Effector memory CD8-positive, alpha-beta T cell (primary cell): ENCODE results near the gene KLF6.

Experiments used
- ATAC-seq: fragments of 150-1000 bp; cut with Tn5 transposase; replicated peaks from 2 replicates; pipeline ENCODE4 v1.10.0; 2021; ENCODE audit warnings: mild to moderate bottlenecking, moderate library complexity
- DNase-seq, 3 experiments: peaks; one replicate each; pipeline ENCODE4 v3.0.0; 2021
- H3K27ac Mint-ChIP-seq, 2 donors: one replicate each; pipeline ENCODE4 v1.8.0; 2022; ENCODE audit warnings: mild to moderate bottlenecking in 2 of 2, mixed read lengths in 2 of 2, moderate library complexity in 2 of 2
- H3K27me3 Mint-ChIP-seq, 2 donors: one replicate each; pipeline ENCODE4 v1.8.0; 2022; ENCODE audit warnings: mixed read lengths in 2 of 2
- H3K36me3 Mint-ChIP-seq: one replicate; pipeline ENCODE4 v1.8.0; 2022; ENCODE audit warnings: mild to moderate bottlenecking, moderate library complexity, mixed read lengths; ENCODE audit not compliant: insufficient read depth
- H3K4me1 Mint-ChIP-seq, 2 donors: one replicate each; pipeline ENCODE4 v1.8.0; 2022; ENCODE audit warnings: low read depth in 2 of 2, mixed read lengths in 2 of 2
- H3K4me3 Mint-ChIP-seq, 2 donors: one replicate each; pipeline ENCODE4 v1.8.0; 2022; ENCODE audit warnings: mild to moderate bottlenecking in 2 of 2, mixed read lengths in 2 of 2, moderate library complexity in 2 of 2
- H3K9me3 Mint-ChIP-seq, 2 donors: one replicate each; pipeline ENCODE4 v1.8.0; 2022; ENCODE audit warnings: mixed read lengths in 2 of 2

The KLF6 gene

DNA sequence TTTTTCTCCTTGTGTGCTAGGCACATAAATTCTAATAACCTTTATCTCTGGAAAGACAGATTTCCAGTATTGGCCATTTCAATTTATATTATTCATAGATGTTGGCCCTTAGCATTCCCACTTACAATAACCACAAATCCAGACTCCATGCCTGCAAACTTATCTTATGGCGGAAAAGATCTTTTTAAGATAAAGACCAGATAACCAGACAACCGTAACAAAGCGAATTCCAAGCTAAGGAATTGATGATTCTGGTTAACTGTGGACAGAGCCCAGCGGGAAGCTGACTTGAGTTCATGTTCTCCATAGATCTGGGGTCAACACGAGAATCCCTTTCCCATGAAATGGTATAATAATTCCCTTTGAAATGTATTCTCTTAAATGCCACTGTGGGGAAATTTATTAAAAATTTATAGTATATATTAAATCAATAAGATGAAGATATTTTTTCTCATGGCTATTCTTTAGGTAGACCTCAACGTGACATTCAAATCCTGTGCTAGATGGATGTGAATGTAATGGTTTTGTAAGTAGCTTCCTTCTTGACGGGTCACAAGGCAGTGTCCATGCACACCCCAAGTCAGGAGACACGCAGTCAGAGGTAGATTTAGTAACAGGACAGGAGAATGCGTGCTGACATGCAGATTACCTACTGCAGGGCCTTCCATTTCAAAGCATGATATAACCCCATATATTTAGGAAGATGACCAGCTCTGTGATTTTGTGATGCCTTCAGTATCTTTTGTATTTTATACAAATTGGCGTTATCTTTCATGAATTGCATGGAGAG is 37.7 kb upstream of the KLF6 start:
- H3K4me1 Mint-ChIP-seq, result peaks cover under 1 to 3% of the 10 kb centered on the region in 2 donors
- H3K27me3 Mint-ChIP-seq, result no peaks in the 10 kb centered on the region
- H3K36me3 Mint-ChIP-seq, result no peaks in the 10 kb centered on the region
- DNase-seq (no peak), ATAC-seq (no peak)
- H3K9me3 Mint-ChIP-seq, result no peaks in the 10 kb centered on the region
- no peak overlapping the region for H3K27ac Mint-ChIP-seq
- H3K4me3 Mint-ChIP-seq, result no peak overlapping the region

- DNase-seq (no peak), ATAC-seq (no peak)
- Mint-ChIP-seq H3K9me3 (no peaks in the 10 kb centered on the region), H3K36me3 (peaks cover under 1% of the 10 kb centered on the region), H3K27me3 (no peaks in the 10 kb centered on the region), H3K27ac (no peak overlapping the region), H3K4me1 (peaks cover under 1 to 7% of the 10 kb centered on the region in 2 donors), H3K4me3 (no peak overlapping the region)
Observed at GRCh38 chr10:3820255-3820654, 35.2 kb upstream of the KLF6 start.

GRCh38 chr10:3816995-3817394 is 32.0 kb upstream of the KLF6 start:
- Mint-ChIP-seq H3K9me3 (no peaks in the 10 kb centered on the region), H3K4me1 (peaks cover 19 to 20% of the 10 kb centered on the region in 2 donors), H3K4me3 (no peak overlapping the region), H3K27ac (no peak overlapping the region), H3K27me3 (no peaks in the 10 kb centered on the region), H3K36me3 (peaks cover 4% of the 10 kb centered on the region)
- ATAC-seq, result no peak
- no peak for DNase-seq

GRCh38 chr10:3814838-3815220 is 29.8 kb upstream of the KLF6 start:
- DNase-seq (no peak), ATAC-seq (peak; percentile 13)
- Mint-ChIP-seq H3K36me3 (peaks cover 20% of the 10 kb centered on the region), H3K9me3 (no peaks in the 10 kb centered on the region), H3K4me3 (peak overlapping the region; percentile 49 to 65), H3K27me3 (no peaks in the 10 kb centered on the region), H3K27ac (peak overlapping the region; percentile 13 to 74), H3K4me1 (peaks cover 32 to 39% of the 10 kb centered on the region in 2 donors)

DNA sequence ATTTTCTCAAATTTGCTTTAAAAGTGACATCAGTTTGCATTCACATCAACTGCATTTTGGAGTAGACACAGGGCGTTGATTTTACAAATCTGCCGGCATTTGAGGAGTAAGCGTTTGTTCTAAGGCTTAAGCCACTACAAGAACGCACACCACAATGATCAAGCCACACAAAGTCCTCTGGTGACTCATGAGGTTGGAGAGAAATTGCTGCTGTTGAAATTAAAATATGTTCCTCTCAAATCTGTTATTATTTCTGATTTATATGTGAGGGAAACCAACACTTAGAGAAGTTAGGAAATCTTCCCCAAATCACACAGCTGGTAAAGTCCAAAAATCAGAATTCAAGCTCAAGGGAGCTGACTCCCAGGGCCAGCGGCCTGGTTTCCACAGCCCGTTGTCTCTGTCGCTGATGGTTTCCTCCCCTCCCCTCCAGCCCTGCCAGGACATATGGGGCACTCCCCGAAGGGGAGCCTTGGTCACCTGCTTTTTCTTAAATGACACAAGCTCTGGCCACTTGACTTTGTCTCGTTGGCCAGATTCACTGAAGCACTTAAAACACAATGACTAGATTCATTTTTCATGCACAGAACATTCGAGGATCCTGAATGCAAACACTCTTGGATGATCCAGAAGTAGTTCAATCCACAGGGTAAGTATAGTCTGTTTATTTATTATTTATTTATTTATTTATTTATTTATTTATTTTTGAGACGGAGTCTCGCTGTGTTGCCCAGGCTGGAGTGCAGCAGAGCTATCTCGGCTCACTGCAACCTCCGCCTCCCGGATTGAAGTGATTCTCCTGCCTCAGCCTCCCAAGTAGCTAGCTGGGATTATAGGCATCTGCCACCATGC is 29.2 kb upstream of the KLF6 start:
- H3K27ac Mint-ChIP-seq, result peak overlapping the region; percentile 13 to 74
- H3K9me3 Mint-ChIP-seq, result no peaks in the 10 kb centered on the region
- H3K4me3 Mint-ChIP-seq, result peak overlapping the region; percentile 49 to 65
- H3K36me3 Mint-ChIP-seq, result peaks cover 26% of the 10 kb centered on the region
- ATAC-seq (no peak), DNase-seq (no peak)
- H3K4me1 Mint-ChIP-seq, result peaks cover 37 to 45% of the 10 kb centered on the region in 2 donors
- no peaks in the 10 kb centered on the region for H3K27me3 Mint-ChIP-seq

DNA sequence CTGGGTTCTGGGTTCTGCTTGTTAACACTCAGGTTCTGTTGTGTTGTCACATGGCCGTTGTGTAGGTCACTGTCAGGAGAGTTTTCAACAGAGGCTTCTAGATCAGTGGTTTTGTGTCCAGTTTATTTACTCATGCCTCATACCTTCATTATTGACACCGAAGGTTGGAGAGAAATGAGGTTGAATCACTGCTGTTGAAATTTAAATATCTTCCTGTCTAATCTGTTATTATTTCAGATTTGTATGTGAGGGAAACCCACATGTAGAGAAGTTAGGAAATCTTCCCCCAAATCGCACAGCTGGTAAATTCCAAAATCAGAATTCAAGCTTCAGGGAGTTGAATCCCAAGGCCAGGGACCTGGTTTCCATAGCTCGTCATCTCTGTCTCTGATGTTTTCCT is 28.3 kb upstream of the KLF6 start:
- Mint-ChIP-seq H3K4me1 (peaks cover 47 to 54% of the 10 kb centered on the region in 2 donors), H3K36me3 (peaks cover 32% of the 10 kb centered on the region), H3K9me3 (no peaks in the 10 kb centered on the region), H3K27ac (peak overlapping the region; percentile 13 to 74), H3K27me3 (no peaks in the 10 kb centered on the region), H3K4me3 (no peak overlapping the region)
- DNase-seq, result no peak
- ATAC-seq, result no peak

DNA sequence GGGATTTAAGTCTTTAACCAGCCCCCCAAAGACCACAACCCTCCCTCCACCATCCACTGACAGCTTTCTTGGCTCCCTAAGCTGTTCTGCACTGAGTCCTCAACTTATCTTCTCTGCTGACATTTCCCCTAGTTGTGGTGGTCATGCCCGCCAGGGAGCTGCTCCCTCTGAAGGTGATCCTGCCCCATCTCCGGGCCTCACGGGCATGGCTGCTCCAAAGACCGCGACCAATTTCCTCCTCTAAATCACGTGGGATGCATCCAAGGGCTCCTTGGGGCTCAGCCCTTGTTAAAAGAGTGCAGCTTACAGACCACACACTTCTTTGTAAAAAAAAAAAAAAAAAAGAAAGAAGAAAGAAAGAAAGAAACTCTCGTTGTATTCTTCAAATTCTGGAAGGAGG is 27.1 kb upstream of the KLF6 start:
- DNase-seq (no peak), ATAC-seq (no peak)
- no peak overlapping the region for H3K27ac Mint-ChIP-seq
- H3K4me3 Mint-ChIP-seq, result no peak overlapping the region
- H3K27me3 Mint-ChIP-seq, result no peaks in the 10 kb centered on the region
- H3K36me3 Mint-ChIP-seq, result peaks cover 41% of the 10 kb centered on the region
- H3K4me1 Mint-ChIP-seq, result peaks cover 58 to 66% of the 10 kb centered on the region in 2 donors
- no peaks in the 10 kb centered on the region for H3K9me3 Mint-ChIP-seq

DNA sequence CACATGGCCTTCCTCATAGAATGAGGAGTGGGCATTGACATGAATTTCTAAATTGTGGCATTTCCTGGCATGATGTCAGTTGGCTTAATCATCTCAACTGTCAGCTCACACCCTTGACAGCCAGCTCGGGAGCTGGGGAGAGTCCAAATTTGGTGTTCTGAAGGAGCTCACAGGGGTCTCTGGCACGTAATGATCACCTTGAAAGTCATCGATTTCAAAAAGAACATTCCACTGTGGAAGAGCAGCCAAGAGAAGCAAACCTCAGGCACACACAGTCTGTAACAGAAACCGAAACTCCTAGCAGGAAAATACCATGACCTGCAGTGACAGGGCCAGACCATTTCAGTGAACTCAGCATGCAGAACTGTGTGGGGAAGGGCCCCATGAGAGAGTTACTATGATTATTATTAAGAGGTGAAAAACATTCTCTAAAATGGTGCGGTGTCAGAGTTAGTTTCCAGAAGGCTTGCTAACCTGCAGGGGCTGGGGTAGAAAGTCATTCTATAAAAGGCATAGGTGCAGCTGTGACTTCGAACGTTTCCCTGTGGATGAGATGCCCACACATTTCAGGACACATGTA is 26.4 kb upstream of the KLF6 start:
- Mint-ChIP-seq H3K4me1 (peaks cover 65 to 73% of the 10 kb centered on the region in 2 donors), H3K36me3 (peaks cover 47% of the 10 kb centered on the region), H3K27ac (no peak overlapping the region), H3K9me3 (no peaks in the 10 kb centered on the region), H3K4me3 (peak overlapping the region in 1 of 2 donors; percentile 89), H3K27me3 (no peaks in the 10 kb centered on the region)
- ATAC-seq (peak; percentile 41), DNase-seq (no peak)

DNA sequence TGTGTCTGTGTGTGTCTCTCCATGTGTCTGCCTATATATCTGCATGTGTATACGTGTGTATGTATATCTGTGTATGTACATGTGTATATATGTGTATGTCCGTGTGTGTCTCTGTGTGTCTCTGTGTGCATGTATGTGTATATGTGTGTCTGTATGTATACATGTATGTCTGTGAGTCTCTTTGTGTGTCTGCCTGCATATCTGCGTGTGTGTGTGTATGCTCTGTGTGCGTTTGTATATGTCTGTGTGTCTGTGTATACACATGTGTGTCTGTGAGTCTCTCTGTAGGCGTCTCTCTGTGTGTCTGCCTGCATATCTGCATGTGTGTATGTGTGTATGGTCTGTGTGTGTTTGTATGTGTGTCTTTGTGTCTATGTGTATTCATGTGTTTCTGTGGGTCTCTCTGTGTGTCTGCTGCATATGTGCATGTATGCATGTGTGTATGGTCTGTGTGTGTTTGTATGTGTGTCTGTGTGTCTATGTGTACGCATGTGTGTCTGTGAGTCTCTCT is 23.7 kb upstream of the KLF6 start:
- peaks cover 68 to 84% of the 10 kb centered on the region in 2 donors for H3K4me1 Mint-ChIP-seq
- ATAC-seq (no peak), DNase-seq (no peak)
- no peaks in the 10 kb centered on the region for H3K27me3 Mint-ChIP-seq
- H3K27ac Mint-ChIP-seq, result no peak overlapping the region
- no peaks in the 10 kb centered on the region for H3K9me3 Mint-ChIP-seq
- H3K4me3 Mint-ChIP-seq, result peak overlapping the region in 1 of 2 donors; percentile 89
- H3K36me3 Mint-ChIP-seq, result peaks cover 67% of the 10 kb centered on the region

GRCh38 chr10:3807928-3808496 is 23.0 kb upstream of the KLF6 start:
- Mint-ChIP-seq H3K36me3 (peaks cover 73% of the 10 kb centered on the region), H3K4me3 (peak overlapping the region in 1 of 2 donors; percentile 89), H3K27ac (no peak overlapping the region), H3K9me3 (no peaks in the 10 kb centered on the region), H3K27me3 (no peaks in the 10 kb centered on the region), H3K4me1 (peaks cover 70 to 84% of the 10 kb centered on the region in 2 donors)
- DNase-seq (no peak), ATAC-seq (no peak)

DNA sequence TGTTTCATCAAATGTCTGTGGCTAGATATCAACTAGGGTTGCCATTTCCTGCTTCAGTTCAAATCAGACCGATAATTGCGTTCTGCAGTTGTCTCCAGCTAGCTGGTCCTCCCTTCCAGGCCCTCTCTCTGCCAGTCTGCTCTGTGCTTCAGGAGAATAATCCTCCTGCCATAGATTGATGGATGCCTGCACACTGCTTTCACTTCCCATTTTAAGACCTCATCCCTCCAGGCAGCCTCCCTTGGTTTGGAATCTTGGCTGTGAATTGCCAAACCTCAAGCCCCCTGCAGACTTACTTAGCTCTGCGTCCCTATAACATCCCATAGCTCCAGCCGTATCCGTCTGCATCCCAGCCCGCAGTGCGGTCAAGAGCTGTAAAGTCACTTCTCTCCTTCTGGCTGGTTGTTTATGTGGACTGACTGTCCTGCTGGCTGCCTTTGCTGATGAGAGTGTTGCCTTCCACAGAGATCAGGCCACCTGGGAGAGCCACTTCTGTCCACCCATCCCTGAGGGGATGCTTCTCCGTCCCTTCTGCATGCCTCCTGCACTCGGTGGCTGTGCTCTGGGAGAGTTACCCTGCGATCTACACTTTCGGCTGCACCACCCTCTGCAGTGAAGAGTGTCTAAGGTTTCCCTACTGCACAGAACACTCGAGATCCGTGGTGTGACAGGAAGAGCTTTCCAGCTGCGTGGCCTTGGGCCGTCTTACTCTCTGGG is 22.4 kb upstream of the KLF6 start:
- H3K4me1 Mint-ChIP-seq, result peaks cover 70 to 84% of the 10 kb centered on the region in 2 donors
- DNase-seq (no peak), ATAC-seq (no peak)
- no peak overlapping the region for H3K27ac Mint-ChIP-seq
- no peaks in the 10 kb centered on the region for H3K27me3 Mint-ChIP-seq
- peaks cover 73% of the 10 kb centered on the region for H3K36me3 Mint-ChIP-seq
- H3K4me3 Mint-ChIP-seq, result peak overlapping the region in 1 of 2 donors; percentile 89
- H3K9me3 Mint-ChIP-seq, result no peaks in the 10 kb centered on the region

DNA sequence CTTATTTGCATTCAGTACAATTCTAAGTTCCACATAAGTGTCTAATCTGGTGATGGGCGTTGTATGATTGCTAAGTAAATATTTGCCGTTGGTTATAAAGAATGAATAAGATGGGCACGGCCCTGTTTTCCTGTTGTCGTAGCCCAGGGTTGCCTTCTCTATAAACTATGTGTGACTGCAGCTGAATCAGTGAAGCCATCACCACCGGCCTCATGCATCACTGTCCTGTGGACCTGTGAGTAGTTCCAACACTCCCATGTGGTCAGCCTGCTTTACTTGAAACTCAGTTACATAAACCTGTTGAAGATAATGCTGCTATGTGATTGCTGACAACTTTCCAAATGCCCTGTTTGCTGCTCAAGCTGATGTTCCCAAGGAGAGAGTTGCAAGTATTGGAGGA is 21.6 kb upstream of the KLF6 start:
- Mint-ChIP-seq H3K27me3 (no peaks in the 10 kb centered on the region), H3K9me3 (no peaks in the 10 kb centered on the region), H3K4me3 (peak overlapping the region in 1 of 2 donors; percentile 89), H3K36me3 (peaks cover 72% of the 10 kb centered on the region), H3K4me1 (peaks cover 67 to 77% of the 10 kb centered on the region in 2 donors), H3K27ac (no peak overlapping the region)
- peak in 1 of 3 experiments; percentile 24 for DNase-seq
- ATAC-seq, result no peak
